ENCODE measurements around the gene GRB2. TPM values are rescaled to one million over a fixed set of nuclear protein-coding genes. Genes with fewer than 3 reads are reported as not detected.

Gene GRB2
- total and polyA plus RNA-seq, 2 of the 8 experiments (the other 6 are each of a cell fraction or from before 2014, with no cell fraction given): 44.2 to 101 TPM

DNA sequence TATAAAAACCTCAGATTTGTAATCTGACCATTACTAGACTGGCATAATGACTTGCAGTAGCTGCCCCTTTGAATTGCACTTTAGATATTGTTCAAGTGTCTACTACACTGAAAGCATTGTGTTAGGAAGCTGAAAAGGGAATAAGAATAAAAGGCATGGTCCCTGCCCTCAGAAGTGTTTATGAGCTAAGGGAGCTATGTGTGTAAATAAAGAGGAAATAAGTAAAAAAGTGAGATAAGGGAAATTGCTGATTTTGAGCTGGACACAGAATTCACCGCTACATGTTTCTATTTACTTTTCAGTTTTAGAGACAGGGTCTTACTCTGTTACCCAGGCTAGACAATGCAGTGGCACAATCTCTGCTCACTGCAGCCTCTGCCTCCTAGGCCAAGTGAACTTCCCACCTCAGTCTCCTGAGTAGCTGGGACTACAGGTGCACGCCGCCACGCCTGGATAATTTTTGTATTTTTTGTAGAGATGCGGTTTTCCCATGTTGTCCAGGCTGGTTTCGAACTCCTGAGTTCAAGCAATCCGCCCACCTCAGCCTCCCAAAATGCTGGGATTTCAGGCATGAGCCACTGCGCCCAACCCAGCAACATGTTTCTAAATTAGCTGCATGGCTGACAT lies 57.0 kb downstream of the GRB2 start (continued):
- TF ChIP-seq TAF7 (optimal IDR thresholded peaks at IDR 0.05; ENCODE audit: borderline replicate concordance, low read depth, low read length) (no peak), KDM4A (IDR thresholded peaks at IDR 0.05; ENCODE audit: low read depth, low read length, severe bottlenecking) (no peak), KDM1A (IDR thresholded peaks at IDR 0.05; ENCODE audit: borderline replicate concordance, low read length) (no peak), PHF8 (conservative IDR thresholded peaks at IDR 0.05; ENCODE audit: low read depth, low read length) (no peak), SIX5 (IDR thresholded peaks at IDR 0.05; ENCODE audit: low read depth, low read length) (no peak), RXRA (IDR thresholded peaks at IDR 0.05; ENCODE audit: insufficient read depth, low read depth, low read length) (no peak), NRF1 (IDR thresholded peaks at IDR 0.05; ENCODE audit: low read depth, low read length) (no peak), TAF1 (IDR thresholded peaks at IDR 0.05; ENCODE audit: low read depth, low read length) (no peak)

All from H1 (cell line).